Measurements from ENCODE around the gene RGS12. TPM values are rescaled to one million over a fixed set of nuclear protein-coding genes. Genes with fewer than 3 reads are reported as not detected.

Gene RGS12
- total and polyA plus RNA-seq, 2 of the 13 experiments (the other 11 are each of a cell fraction or from before 2014, with no cell fraction given): 21.0 to 27.7 TPM

DNA sequence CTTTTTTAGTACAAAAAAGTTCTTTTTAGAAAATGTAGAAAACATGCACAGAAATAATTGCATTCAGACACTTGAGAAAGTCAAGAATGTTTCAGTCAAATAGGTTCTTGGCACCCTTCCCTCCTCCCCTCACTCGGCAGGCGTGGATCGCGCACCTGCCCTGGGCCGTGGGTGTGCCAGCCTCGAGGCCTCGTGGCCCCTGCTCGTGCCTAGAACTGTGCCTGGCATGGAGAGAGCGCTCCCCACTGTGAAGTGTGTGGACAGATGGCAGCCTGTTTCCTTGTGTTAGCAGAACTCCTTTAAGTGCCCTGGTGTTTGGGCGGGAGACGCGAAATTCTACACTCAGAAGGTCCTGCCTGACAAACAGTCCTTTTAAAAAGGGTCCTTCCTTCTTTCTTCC is 14.7 kb downstream of the RGS12 start:
- H3K4me3 ChIP-seq (replicated peaks in 1 of 3; ENCODE audit: insufficient read depth in 1 of 3, low read depth in 2 of 3, low read length in 3 of 3): no peak overlapping the region
- no peak for DNase-seq (ENCODE audit: low spot score)
- in situ Hi-C loops (cut with HindIII; ENCODE audit: extremely low pct_ligation_motif_present, low pct_unique_long_range_greater_than_20kb): no loop called here
- intact Hi-C loops (cut with micrococcal nuclease; ENCODE audit: unreplicated experiment): no loop called here
- no peak for ATAC-seq
- POLR2A ChIA-PET: no interaction called here
- WGBS (ENCODE audit: low lambda C conversion rate): 98% methylated on average over 12 of the region's 12 CpGs
- no peak overlapping the region for H3K4me2 ChIP-seq (ENCODE audit: low read depth, low read length)
- no TSS peak for BruUV-seq (replicated peaks)
- no peaks in the 10 kb centered on the region; a peak in 1 of 5 replicates for H3K27me3 ChIP-seq (ENCODE audit: control insufficient read depth in 1 of 2, insufficient read depth in 2 of 2, low read length in 2 of 2)
- CTCF ChIA-PET (ENCODE audit: low intra/inter-chr PET ratio, low total read pairs): no interaction called here
- H3K79me2 ChIP-seq (ENCODE audit: insufficient read depth, low read length): peaks cover 31% of the 10 kb centered on the region
- H3K9me3 ChIP-seq (ENCODE audit: low read length): no peaks in the 10 kb centered on the region
- FAIRE-seq: no peak
- no peak for TF ChIP-seq RAD51 (IDR thresholded peaks at IDR 0.05; ENCODE audit: borderline replicate concordance)
- TF ChIP-seq JUNB (CRISPR knock-in tag; IDR thresholded peaks at IDR 0.05; ENCODE audit: borderline replicate concordance): no peak
- TF ChIP-seq FOXK1 (CRISPR knock-in tag; IDR thresholded peaks at IDR 0.05; ENCODE audit: borderline replicate concordance, low read depth): no peak
- no peak for TF ChIP-seq ZNF225 (CRISPR knock-in tag; IDR thresholded peaks at IDR 0.05)
- no peak for TF ChIP-seq FOSL1 (CRISPR knock-in tag; IDR thresholded peaks at IDR 0.05; ENCODE audit: borderline replicate concordance)
- TF ChIP-seq ZNF235 (CRISPR knock-in tag; IDR thresholded peaks at IDR 0.05; ENCODE audit: borderline replicate concordance): no peak
- no peak for TF ChIP-seq ZNF136 (CRISPR knock-in tag; IDR thresholded peaks at IDR 0.05; ENCODE audit: low read depth)
- no peak for TF ChIP-seq GABPB1 (CRISPR knock-in tag; IDR thresholded peaks at IDR 0.05)
- TF ChIP-seq MTERF4 (CRISPR knock-in tag; IDR thresholded peaks at IDR 0.05): no peak
- TF ChIP-seq ZNF484 (CRISPR knock-in tag; IDR thresholded peaks at IDR 0.05; ENCODE audit: borderline replicate concordance, low read depth): no peak
- no peak for TF ChIP-seq PCBP1 (IDR thresholded peaks at IDR 0.05; ENCODE audit: borderline replicate concordance, low read depth, low read length)
- no peak for TF ChIP-seq ZNF367 (CRISPR knock-in tag; IDR thresholded peaks at IDR 0.05; ENCODE audit: borderline replicate concordance)
- TF ChIP-seq, protein P1, sequence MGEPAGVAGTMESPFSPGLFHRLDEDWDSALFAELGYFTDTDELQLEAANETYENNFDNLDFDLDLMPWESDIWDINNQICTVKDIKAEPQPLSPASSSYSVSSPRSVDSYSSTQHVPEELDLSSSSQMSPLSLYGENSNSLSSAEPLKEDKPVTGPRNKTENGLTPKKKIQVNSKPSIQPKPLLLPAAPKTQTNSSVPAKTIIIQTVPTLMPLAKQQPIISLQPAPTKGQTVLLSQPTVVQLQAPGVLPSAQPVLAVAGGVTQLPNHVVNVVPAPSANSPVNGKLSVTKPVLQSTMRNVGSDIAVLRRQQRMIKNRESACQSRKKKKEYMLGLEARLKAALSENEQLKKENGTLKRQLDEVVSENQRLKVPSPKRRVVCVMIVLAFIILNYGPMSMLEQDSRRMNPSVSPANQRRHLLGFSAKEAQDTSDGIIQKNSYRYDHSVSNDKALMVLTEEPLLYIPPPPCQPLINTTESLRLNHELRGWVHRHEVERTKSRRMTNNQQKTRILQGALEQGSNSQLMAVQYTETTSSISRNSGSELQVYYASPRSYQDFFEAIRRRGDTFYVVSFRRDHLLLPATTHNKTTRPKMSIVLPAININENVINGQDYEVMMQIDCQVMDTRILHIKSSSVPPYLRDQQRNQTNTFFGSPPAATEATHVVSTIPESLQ (CRISPR knock-in tag; conservative IDR thresholded peaks at IDR 0.05): no peak
- no peak for TF ChIP-seq ISL2 (CRISPR knock-in tag; IDR thresholded peaks at IDR 0.05)
- no peak for TF ChIP-seq SP2 (CRISPR knock-in tag; IDR thresholded peaks at IDR 0.05)
- TF ChIP-seq REPIN1 (CRISPR knock-in tag; IDR thresholded peaks at IDR 0.05; ENCODE audit: borderline replicate concordance, low read depth): no peak
- no peak overlapping the region for H3K27ac ChIP-seq (ENCODE audit: extremely low read length, insufficient read depth, low read length)
- H3K36me3 ChIP-seq (replicated peaks in 1 of 2; ENCODE audit: control insufficient read depth in 1 of 2, insufficient read depth in 2 of 2, low read length in 2 of 2): peaks cover 0 to 1% of the 10 kb centered on the region in 2 experiments; a peak in 1 of 5 replicates
- no peak overlapping the region for H3K9ac ChIP-seq (ENCODE audit: insufficient read depth, low read depth, low read length)
- H2AFZ ChIP-seq (ENCODE audit: low read length): no peak overlapping the region
- peaks cover 7% of the 10 kb centered on the region; the same call in 1 of the 2 replicates for H4K20me1 ChIP-seq (ENCODE audit: insufficient read depth, low read length)
- H3K4me1 ChIP-seq (ENCODE audit: insufficient read depth, low read length): peaks cover 12% of the 10 kb centered on the region

Measured in HepG2 (cell line).